Mesenchymal stem cell (in vitro differentiated cells and primary cell): ENCODE results near the gene SPOCK2.
A peak's percentile ranks its signal among the peaks of the same experiment; 100 is the strongest.

Experiments used
- DNase-seq: peaks from one replicate; pipeline ENCODE4 v3.0.0-alpha.2; 2013
- H2AFZ ChIP-seq: one replicate; pipeline ENCODE4 v1.6.1; 2013; ENCODE audit warnings: low read depth, mild to moderate bottlenecking, control low read depth, inconsistent platforms, low read length, moderate library complexity
- H2AK5ac ChIP-seq: 2 replicates; pipeline ENCODE4 v1.6.1; 2013; ENCODE audit warnings: low read length, moderate library complexity, mild to moderate bottlenecking, inconsistent platforms; ENCODE audit not compliant: severe bottlenecking
- H2BK120ac ChIP-seq: one replicate; pipeline ENCODE4 v1.6.1; 2013; ENCODE audit warnings: low read depth, mild to moderate bottlenecking, inconsistent platforms, low read length, moderate library complexity
- H2BK12ac ChIP-seq, 2 experiments: one replicate each; pipeline ENCODE4 v1.6.1; 2013; ENCODE audit warnings: inconsistent platforms in 2 of 2, low read length in 2 of 2, mild to moderate bottlenecking in 2 of 2, moderate library complexity in 2 of 2, control low read depth in 1 of 2
- H2BK15ac ChIP-seq: one replicate; pipeline ENCODE4 v1.6.1; 2013; ENCODE audit warnings: mild to moderate bottlenecking, low read depth, inconsistent platforms; ENCODE audit not compliant: poor library complexity, severe bottlenecking
- H2BK5ac ChIP-seq: 2 replicates; pipeline ENCODE4 v1.6.1; 2013; ENCODE audit warnings: low read depth, mild to moderate bottlenecking, low read length, control low read depth, inconsistent platforms; ENCODE audit not compliant: poor library complexity, severe bottlenecking
- H3K14ac ChIP-seq, 2 experiments: one replicate each; pipeline ENCODE4 v1.6.1; 2013; ENCODE audit warnings: inconsistent platforms in 2 of 2, low read length in 2 of 2, control low read depth in 1 of 2, mild to moderate bottlenecking in 1 of 2, moderate library complexity in 1 of 2
- H3K18ac ChIP-seq, 2 experiments: one replicate each; pipeline ENCODE4 v1.6.1; 2013; ENCODE audit warnings: inconsistent platforms in 2 of 2, low read length in 2 of 2, control low read depth in 1 of 2, low read depth in 1 of 2, mild to moderate bottlenecking in 1 of 2
- H3K23ac ChIP-seq, 2 experiments: one replicate each; pipeline ENCODE4 v1.6.1; 2013; ENCODE audit warnings: inconsistent platforms in 2 of 2, low read length in 2 of 2, mild to moderate bottlenecking in 2 of 2, moderate library complexity in 2 of 2, control low read depth in 1 of 2
- H3K27ac ChIP-seq: 2 replicates; pipeline ENCODE4 v1.5.1; 2013; ENCODE audit warnings: mild to moderate bottlenecking, moderate library complexity, low read length, control low read depth, inconsistent platforms; ENCODE audit not compliant: poor library complexity, severe bottlenecking
- H3K27me3 ChIP-seq, 2 experiments: 2 replicates each; pipeline versions ENCODE4 v1.6.1 to v1.7.0; 2013; ENCODE audit warnings: low read length in 2 of 2, mild to moderate bottlenecking in 2 of 2, moderate library complexity in 2 of 2, control low read depth in 1 of 2, inconsistent platforms in 1 of 2; ENCODE audit not compliant: control insufficient read depth in 1 of 2, insufficient read depth in 1 of 2
- H3K36me3 ChIP-seq, 2 experiments: 2 replicates each; pipeline versions ENCODE4 v1.6.1 to v1.7.0; 2013; ENCODE audit warnings: low read length in 2 of 2, control low read depth in 1 of 2, inconsistent platforms in 1 of 2, low read depth in 1 of 2, mild to moderate bottlenecking in 1 of 2; ENCODE audit not compliant: insufficient read depth in 2 of 2, control insufficient read depth in 1 of 2
- H3K4ac ChIP-seq, 2 experiments: one replicate each; pipeline ENCODE4 v1.6.1; 2013; ENCODE audit warnings: inconsistent platforms in 2 of 2, low read length in 2 of 2, mild to moderate bottlenecking in 2 of 2, moderate library complexity in 2 of 2, control low read depth in 1 of 2, low read depth in 1 of 2
- H3K4me1 ChIP-seq: 2 replicates; pipeline ENCODE4 v1.6.1; 2013; ENCODE audit warnings: low read depth, low read length, control low read depth; ENCODE audit not compliant: control insufficient read depth, insufficient read depth
- H3K4me2 ChIP-seq: 2 replicates; pipeline ENCODE4 v1.6.1; 2013; ENCODE audit warnings: low read length, mild to moderate bottlenecking, inconsistent platforms; ENCODE audit not compliant: poor library complexity, severe bottlenecking
- H3K4me3 ChIP-seq, 2 experiments: 2 replicates each; pipeline versions ENCODE4 v1.5.1 to v1.7.0; 2013; ENCODE audit warnings: low read length in 2 of 2, mild to moderate bottlenecking in 2 of 2, control low read depth in 1 of 2, low read depth in 1 of 2; ENCODE audit not compliant: insufficient read depth in 1 of 2
- H3K79me1 ChIP-seq: replicated peaks from 2 replicates; pipeline ENCODE4 v1.6.1; 2013; ENCODE audit warnings: mild to moderate bottlenecking, control low read depth, low read length, inconsistent platforms; ENCODE audit not compliant: poor library complexity, severe bottlenecking
- H3K9ac ChIP-seq: 2 replicates; pipeline ENCODE4 v1.7.0; 2013; ENCODE audit warnings: mild to moderate bottlenecking, low read length, moderate library complexity
- H3K9me3 ChIP-seq: 2 replicates; pipeline ENCODE4 v1.7.0; 2013; ENCODE audit warnings: mild to moderate bottlenecking, low read length; ENCODE audit not compliant: control insufficient read depth
- H4K8ac ChIP-seq: one replicate; pipeline ENCODE4 v1.6.1; 2013; ENCODE audit warnings: inconsistent platforms, mild to moderate bottlenecking, low read length, moderate library complexity
- H4K91ac ChIP-seq: one replicate; pipeline ENCODE4 v1.6.1; 2013; ENCODE audit warnings: mild to moderate bottlenecking, low read length, inconsistent platforms
- WGBS: methylation state at CpG from one replicate; pipeline ENCODE4 v1.1.7; 2013; ENCODE audit warnings: mixed read lengths; 5-methylcytosine and 5-hydroxymethylcytosine counted together

SPOCK2 gene

GRCh38 chr10:72126872-72127232 is 38.5 kb upstream of the SPOCK2 start:
- Histone ChIP-seq H3K9me3 (no peaks in the 10 kb centered on the region), H2BK15ac (no peak overlapping the region), H3K36me3 (peaks cover 0 to 8% of the 10 kb centered on the region in 2 experiments), H2BK120ac (no peak overlapping the region), H3K14ac (no peak overlapping the region), H4K91ac (no peak overlapping the region), H3K23ac (no peak overlapping the region), H3K27ac (no peak overlapping the region), H2BK12ac (no peak overlapping the region), H3K27me3 (no peaks in the 10 kb centered on the region), H3K79me1 (peaks cover 2% of the 10 kb centered on the region), H2BK5ac (no peak overlapping the region), H3K4me2 (no peak overlapping the region), H3K9ac (no peak overlapping the region), H3K18ac (no peak overlapping the region), H4K8ac (no peak overlapping the region), H3K4ac (no peak overlapping the region), H3K4me3 (no peak overlapping the region), H2AFZ (no peak overlapping the region), H3K4me1 (no peaks in the 10 kb centered on the region), H2AK5ac (no peak overlapping the region)
- 97% methylated on average over 3 of the region's 3 CpGs for WGBS
- no peak for DNase-seq

- H3K18ac ChIP-seq: no peak overlapping the region
- H3K4me1 ChIP-seq: no peaks in the 10 kb centered on the region
- H3K14ac ChIP-seq: no peak overlapping the region
- no peak overlapping the region for H2AK5ac ChIP-seq
- no peak overlapping the region for H3K4me2 ChIP-seq
- H4K8ac ChIP-seq: no peak overlapping the region
- DNase-seq: peak; percentile 63
- peaks cover 2% of the 10 kb centered on the region for H3K79me1 ChIP-seq
- no peak overlapping the region for H3K4me3 ChIP-seq
- peak overlapping the region; percentile 71 for H3K9ac ChIP-seq
- no peak overlapping the region for H3K27ac ChIP-seq
- H4K91ac ChIP-seq: no peak overlapping the region
- H2BK120ac ChIP-seq: no peak overlapping the region
- H2BK5ac ChIP-seq: no peak overlapping the region
- H2AFZ ChIP-seq: no peak overlapping the region
- H3K4ac ChIP-seq: no peak overlapping the region
- no peaks in the 10 kb centered on the region for H3K9me3 ChIP-seq
- H3K27me3 ChIP-seq: no peaks in the 10 kb centered on the region
- no peak overlapping the region for H2BK12ac ChIP-seq
- peaks cover 0 to 4% of the 10 kb centered on the region in 2 experiments for H3K36me3 ChIP-seq
- 84% methylated on average over 3 of the region's 3 CpGs for WGBS
- H2BK15ac ChIP-seq: no peak overlapping the region
- H3K23ac ChIP-seq: peak overlapping the region in 1 of 2 experiments; percentile 80
Observed at GRCh38 chr10:72126184-72126871, 38.0 kb upstream of the SPOCK2 start.

- H3K27ac ChIP-seq: no peak overlapping the region
- no peak overlapping the region for H2BK15ac ChIP-seq
- peaks cover 3% of the 10 kb centered on the region for H3K79me1 ChIP-seq
- H3K4ac ChIP-seq: no peak overlapping the region
- H3K27me3 ChIP-seq: no peaks in the 10 kb centered on the region
- WGBS: no CpG with 5 or more reads among the region's 1 CpG
- H3K14ac ChIP-seq: no peak overlapping the region
- no peak overlapping the region for H2AK5ac ChIP-seq
- H4K91ac ChIP-seq: no peak overlapping the region
- peak; percentile 16 for DNase-seq
- H3K9me3 ChIP-seq: no peaks in the 10 kb centered on the region
- no peak overlapping the region for H2BK12ac ChIP-seq
- H3K4me2 ChIP-seq: no peak overlapping the region
- no peak overlapping the region for H3K23ac ChIP-seq
- H2AFZ ChIP-seq: no peak overlapping the region
- H2BK120ac ChIP-seq: no peak overlapping the region
- H3K4me3 ChIP-seq: no peak overlapping the region
- H3K9ac ChIP-seq: peak overlapping the region; percentile 71
- no peaks in the 10 kb centered on the region for H3K4me1 ChIP-seq
- H3K36me3 ChIP-seq: peaks cover 0 to 4% of the 10 kb centered on the region in 2 experiments
- H3K18ac ChIP-seq: no peak overlapping the region
- no peak overlapping the region for H2BK5ac ChIP-seq
- H4K8ac ChIP-seq: no peak overlapping the region
Observed at GRCh38 chr10:72124989-72125388, 36.6 kb upstream of the SPOCK2 start.

GRCh38 chr10:72124381-72124780 is 36.0 kb upstream of the SPOCK2 start:
- H2BK5ac ChIP-seq: no peak overlapping the region
- no peak overlapping the region for H2BK15ac ChIP-seq
- H3K27ac ChIP-seq: no peak overlapping the region
- H3K18ac ChIP-seq: no peak overlapping the region
- H3K4me3 ChIP-seq: no peak overlapping the region
- H3K27me3 ChIP-seq: no peaks in the 10 kb centered on the region
- no peak overlapping the region for H4K91ac ChIP-seq
- peaks cover 0 to 5% of the 10 kb centered on the region in 2 experiments for H3K36me3 ChIP-seq
- H3K9me3 ChIP-seq: no peaks in the 10 kb centered on the region
- no peak overlapping the region for H2AFZ ChIP-seq
- no peak overlapping the region for H3K23ac ChIP-seq
- H3K14ac ChIP-seq: no peak overlapping the region
- no peak for DNase-seq
- H3K4me1 ChIP-seq: no peaks in the 10 kb centered on the region
- no peak overlapping the region for H2BK12ac ChIP-seq
- no peak overlapping the region for H2AK5ac ChIP-seq
- no peak overlapping the region for H3K4ac ChIP-seq
- no peak overlapping the region for H3K4me2 ChIP-seq
- no peak overlapping the region for H2BK120ac ChIP-seq
- no peak overlapping the region for H4K8ac ChIP-seq
- H3K9ac ChIP-seq: peak overlapping the region; percentile 71
- H3K79me1 ChIP-seq: peaks cover 3% of the 10 kb centered on the region
